ENCODE data around the gene GLIS1. TPM values are rescaled to one million over a fixed set of nuclear protein-coding genes. Genes with fewer than 3 reads are reported as not detected.

GLIS1 gene
- total and polyA plus RNA-seq, 9 donors: 0.04 to 0.42 (median 0.08) TPM; not detected in 3

DNA sequence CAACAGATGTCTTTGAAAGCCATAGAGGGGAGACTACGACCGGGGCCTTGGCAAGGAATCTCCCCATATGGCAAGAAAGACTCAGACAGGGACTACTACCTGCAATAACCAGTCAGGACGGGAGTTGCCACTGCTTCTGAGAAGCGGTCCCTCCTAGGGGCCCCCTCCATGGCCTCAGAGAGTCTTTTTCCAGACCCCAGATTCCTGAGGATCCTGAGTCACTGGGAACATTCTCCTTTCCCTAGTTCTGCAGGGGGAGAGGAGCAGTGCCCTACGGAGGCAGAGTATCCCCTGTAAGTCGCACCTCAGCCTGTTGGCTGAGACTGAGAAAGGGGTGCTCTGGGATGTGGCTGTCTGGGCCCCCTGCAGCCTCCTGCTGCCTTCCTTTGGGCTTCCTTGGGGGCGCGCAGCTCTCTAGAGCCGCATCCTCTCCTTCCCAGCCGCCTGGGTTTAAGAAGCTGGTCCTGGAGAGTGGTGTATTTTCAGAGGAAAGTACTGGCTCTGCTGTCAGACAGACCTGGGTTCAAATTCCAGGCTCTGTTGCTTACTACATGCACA is 7.8 kb downstream of the GLIS1 start:
- H3K27me3 ChIP-seq (ENCODE audit: control insufficient read depth, insufficient read depth, low read length): peaks cover 58% of the 10 kb centered on the region
- no peaks in the 10 kb centered on the region for H3K9me3 ChIP-seq (replicated peaks; ENCODE audit: control insufficient read depth, low read depth, low read length)
- H3K27ac ChIP-seq (ENCODE audit: low read length): no peak overlapping the region
- H3K4me3 ChIP-seq (ENCODE audit: low read length): no peak overlapping the region
- 90% methylated on average over 1 of the region's 10 CpGs for WGBS (ENCODE audit: insufficient coverage)
- no peaks in the 10 kb centered on the region for H3K4me1 ChIP-seq (ENCODE audit: control insufficient read depth, insufficient read depth, low read length)
- H3K36me3 ChIP-seq (ENCODE audit: control insufficient read depth, insufficient read depth, low read length): no peaks in the 10 kb centered on the region
- no peak for DNase-seq

GRCh38 chr1:53730224-53730865 is 8.6 kb downstream of the GLIS1 start:
- Histone ChIP-seq H3K9me3 (replicated peaks; ENCODE audit: control insufficient read depth, low read depth, low read length) (no peaks in the 10 kb centered on the region), H3K27me3 (ENCODE audit: control insufficient read depth, insufficient read depth, low read length) (peaks cover 53% of the 10 kb centered on the region), H3K4me1 (ENCODE audit: control insufficient read depth, insufficient read depth, low read length) (no peaks in the 10 kb centered on the region), H3K36me3 (ENCODE audit: control insufficient read depth, insufficient read depth, low read length) (no peaks in the 10 kb centered on the region), H3K4me3 (ENCODE audit: low read length) (no peak overlapping the region), H3K27ac (ENCODE audit: low read length) (no peak overlapping the region)
- 58% methylated on average over 4 of the region's 12 CpGs for WGBS (ENCODE audit: insufficient coverage)
- no peak for DNase-seq

DNA sequence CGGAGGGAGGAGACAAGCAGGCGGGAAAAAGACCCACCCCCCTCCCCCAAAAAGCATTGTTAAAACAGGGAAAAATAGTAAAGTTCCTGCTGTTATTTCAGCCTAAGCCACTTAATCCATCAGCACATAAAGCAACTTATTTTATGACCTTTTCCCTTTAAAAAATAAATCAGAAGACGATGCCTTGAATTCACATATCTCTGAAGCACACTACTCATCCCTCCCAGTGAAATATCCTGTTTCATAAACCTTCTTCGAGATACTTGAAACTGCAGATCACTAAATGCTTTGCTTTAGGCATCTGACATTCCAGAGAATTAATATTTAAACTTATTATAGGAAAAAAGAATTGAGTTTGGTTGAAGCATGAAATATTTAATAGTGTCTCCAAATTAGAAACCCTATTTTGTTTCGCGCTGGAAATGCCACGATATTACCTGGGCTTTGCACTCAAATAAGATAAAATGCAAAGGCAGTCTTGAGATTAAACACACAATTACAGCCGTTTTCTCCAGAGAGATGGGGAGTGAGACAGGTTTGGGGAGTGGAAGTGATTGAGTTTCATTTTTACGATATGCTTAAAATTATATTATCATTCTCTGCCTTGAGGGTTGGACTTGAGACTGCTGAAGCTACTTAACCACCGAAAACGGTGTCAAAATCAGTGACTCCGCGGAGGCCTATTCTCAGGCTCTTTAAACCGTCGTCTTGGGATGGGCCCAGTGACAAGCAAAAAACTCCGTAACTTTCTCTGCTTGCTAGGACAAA is 9.3 kb downstream of the GLIS1 start:
- DNase-seq: no peak
- no peaks in the 10 kb centered on the region for H3K36me3 ChIP-seq (ENCODE audit: control insufficient read depth, insufficient read depth, low read length)
- 66% methylated on average over 7 of the region's 16 CpGs for WGBS (ENCODE audit: insufficient coverage)

DNA sequence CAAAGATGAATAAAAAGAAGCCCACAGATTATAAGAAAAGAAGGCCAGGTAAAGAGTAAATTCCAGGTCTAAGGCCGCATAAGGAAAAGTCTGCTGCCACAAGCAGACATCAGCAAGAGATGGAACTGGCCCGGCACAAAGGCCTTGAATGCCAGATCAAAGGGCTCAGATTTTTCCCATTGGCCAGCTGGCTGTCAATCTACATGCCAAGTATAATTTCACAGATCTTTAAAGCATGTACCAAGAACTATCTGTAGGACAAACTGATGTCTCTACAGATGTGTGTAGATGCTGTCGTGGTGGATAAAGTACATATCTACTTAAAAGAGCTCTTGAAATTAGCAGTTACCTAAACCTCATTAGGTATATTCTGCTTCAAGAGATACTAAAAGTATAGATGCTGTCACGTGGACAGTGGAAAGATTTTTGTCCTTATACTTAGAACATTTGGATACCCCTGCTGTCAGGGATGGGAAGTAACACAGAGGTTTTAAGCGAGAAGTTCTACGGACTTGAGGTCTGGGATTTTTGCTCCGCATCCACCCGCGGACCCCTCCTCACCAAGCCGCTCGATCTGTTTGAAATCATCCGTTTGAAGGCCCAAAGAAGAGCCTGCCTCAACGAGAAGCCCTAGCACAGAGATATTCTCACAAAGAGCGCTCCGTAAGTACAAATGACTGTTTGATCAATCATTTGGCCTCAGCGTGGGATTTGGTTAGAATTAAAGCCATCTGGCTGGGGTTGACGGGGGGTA is 10.1 kb downstream of the GLIS1 start:
- Histone ChIP-seq H3K36me3 (ENCODE audit: control insufficient read depth, insufficient read depth, low read length) (no peaks in the 10 kb centered on the region), H3K4me1 (ENCODE audit: control insufficient read depth, insufficient read depth, low read length) (no peaks in the 10 kb centered on the region), H3K4me3 (ENCODE audit: low read length) (no peak overlapping the region), H3K9me3 (replicated peaks; ENCODE audit: control insufficient read depth, low read depth, low read length) (no peaks in the 10 kb centered on the region), H3K27me3 (ENCODE audit: control insufficient read depth, insufficient read depth, low read length) (peaks cover 48% of the 10 kb centered on the region), H3K27ac (ENCODE audit: low read length) (no peak overlapping the region)
- no peak for DNase-seq
- WGBS (ENCODE audit: insufficient coverage): 32% methylated on average over 13 of the region's 17 CpGs

More for the DNA sequence above, 9.3 kb downstream of the GLIS1 start:
- H3K27me3 ChIP-seq (ENCODE audit: control insufficient read depth, insufficient read depth, low read length): peaks cover 54% of the 10 kb centered on the region
- H3K27ac ChIP-seq (ENCODE audit: low read length): no peak overlapping the region
- H3K4me3 ChIP-seq (ENCODE audit: low read length): no peak overlapping the region
- no peaks in the 10 kb centered on the region for H3K4me1 ChIP-seq (ENCODE audit: control insufficient read depth, insufficient read depth, low read length)
- H3K9me3 ChIP-seq (replicated peaks; ENCODE audit: control insufficient read depth, low read depth, low read length): no peaks in the 10 kb centered on the region

GRCh38 chr1:53728196-53728595 is 10.8 kb downstream of the GLIS1 start:
- Histone ChIP-seq H3K27ac (ENCODE audit: low read length) (no peak overlapping the region), H3K4me3 (ENCODE audit: low read length) (no peak overlapping the region), H3K4me1 (ENCODE audit: control insufficient read depth, insufficient read depth, low read length) (no peaks in the 10 kb centered on the region), H3K27me3 (ENCODE audit: control insufficient read depth, insufficient read depth, low read length) (peaks cover 45% of the 10 kb centered on the region), H3K36me3 (ENCODE audit: control insufficient read depth, insufficient read depth, low read length) (no peaks in the 10 kb centered on the region), H3K9me3 (replicated peaks; ENCODE audit: control insufficient read depth, low read depth, low read length) (no peaks in the 10 kb centered on the region)
- no peak for DNase-seq
- no CpG with 5 or more reads among the region's 1 CpG for WGBS (ENCODE audit: insufficient coverage)

GRCh38 chr1:53727461-53728092 is 11.4 kb downstream of the GLIS1 start:
- DNase-seq: no peak
- Histone ChIP-seq H3K27me3 (ENCODE audit: control insufficient read depth, insufficient read depth, low read length) (peaks cover 44% of the 10 kb centered on the region), H3K4me1 (ENCODE audit: control insufficient read depth, insufficient read depth, low read length) (no peaks in the 10 kb centered on the region), H3K27ac (ENCODE audit: low read length) (no peak overlapping the region), H3K4me3 (ENCODE audit: low read length) (no peak overlapping the region), H3K36me3 (ENCODE audit: control insufficient read depth, insufficient read depth, low read length) (no peaks in the 10 kb centered on the region), H3K9me3 (replicated peaks; ENCODE audit: control insufficient read depth, low read depth, low read length) (no peaks in the 10 kb centered on the region)
- WGBS (ENCODE audit: insufficient coverage): 75% methylated on average over 6 of the region's 7 CpGs

DNA sequence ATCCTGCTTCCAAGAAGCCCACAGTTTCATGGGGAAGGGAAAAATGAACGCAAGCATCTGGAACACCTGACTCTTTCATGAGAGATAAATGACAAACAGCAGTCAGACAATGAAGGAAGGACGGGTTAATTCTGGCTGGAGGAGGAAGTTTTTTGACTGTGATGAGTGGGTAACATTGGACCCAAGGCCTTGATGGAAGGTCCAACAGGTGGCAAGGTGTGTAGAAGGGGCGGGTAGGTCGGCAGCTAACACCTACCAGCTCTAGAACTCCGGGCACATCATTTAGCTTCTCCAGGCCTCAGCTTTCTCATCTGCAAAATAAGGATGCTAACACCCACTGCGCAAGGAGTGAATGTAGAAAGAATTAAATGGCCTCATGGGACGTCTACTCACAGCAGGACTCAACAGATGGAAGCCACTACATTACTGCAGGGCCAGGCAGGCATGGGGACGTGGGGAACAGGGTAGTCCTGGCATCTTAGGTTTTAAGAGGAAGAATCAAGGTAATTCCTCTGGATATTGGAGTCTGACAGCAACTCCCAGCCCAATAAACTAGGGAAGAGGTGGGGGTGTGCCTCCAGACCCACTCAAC is 12.9 kb downstream of the GLIS1 start:
- no peak for DNase-seq
- Histone ChIP-seq H3K9me3 (replicated peaks; ENCODE audit: control insufficient read depth, low read depth, low read length) (no peaks in the 10 kb centered on the region), H3K27ac (ENCODE audit: low read length) (no peak overlapping the region), H3K27me3 (ENCODE audit: control insufficient read depth, insufficient read depth, low read length) (peaks cover 32% of the 10 kb centered on the region), H3K36me3 (ENCODE audit: control insufficient read depth, insufficient read depth, low read length) (no peaks in the 10 kb centered on the region), H3K4me1 (ENCODE audit: control insufficient read depth, insufficient read depth, low read length) (no peaks in the 10 kb centered on the region), H3K4me3 (ENCODE audit: low read length) (no peak overlapping the region)
- 69% methylated on average over 4 of the region's 8 CpGs for whole genome bisulfite sequencing (ENCODE audit: insufficient coverage)

DNA sequence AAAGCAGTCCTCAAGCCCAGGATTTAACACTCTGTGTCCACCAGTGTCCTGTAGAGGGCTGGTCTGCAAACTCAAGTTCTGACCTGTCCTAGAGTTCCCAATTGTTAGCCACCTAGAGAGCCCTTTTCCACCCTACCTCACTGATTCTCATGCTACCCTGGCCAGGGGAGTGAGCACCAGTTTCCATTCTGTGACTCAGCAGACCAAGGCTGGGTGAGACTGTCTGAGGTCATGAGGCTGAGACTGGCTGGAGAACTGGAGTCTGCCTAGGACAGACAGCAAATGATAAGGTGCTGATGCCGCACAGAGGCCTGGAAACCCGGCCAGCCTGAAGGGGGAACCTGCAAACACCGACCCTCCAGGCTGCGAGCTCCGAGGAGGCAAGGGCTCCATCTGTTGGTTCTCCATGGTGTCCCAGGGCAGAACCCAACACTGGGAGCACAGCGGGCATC is 13.7 kb downstream of the GLIS1 start:
- 37% methylated on average over 6 of the region's 6 CpGs for WGBS (ENCODE audit: insufficient coverage)
- no peak overlapping the region for H3K4me3 ChIP-seq (ENCODE audit: low read length)
- no peaks in the 10 kb centered on the region for H3K36me3 ChIP-seq (ENCODE audit: control insufficient read depth, insufficient read depth, low read length)
- H3K27ac ChIP-seq (ENCODE audit: low read length): no peak overlapping the region
- H3K4me1 ChIP-seq (ENCODE audit: control insufficient read depth, insufficient read depth, low read length): no peaks in the 10 kb centered on the region
- DNase-seq: no peak
- no peaks in the 10 kb centered on the region for H3K9me3 ChIP-seq (replicated peaks; ENCODE audit: control insufficient read depth, low read depth, low read length)
- peaks cover 25% of the 10 kb centered on the region for H3K27me3 ChIP-seq (ENCODE audit: control insufficient read depth, insufficient read depth, low read length)

- WGBS (ENCODE audit: insufficient coverage): no CpG with 5 or more reads among the region's 1 CpG
These were observed 16.9 kb downstream of the GLIS1 start for GRCh38 chr1:53722025-53722424.

More at GRCh38 chr1:53722025-53722424, 16.9 kb downstream of the GLIS1 start:
- no peak overlapping the region for H3K27ac ChIP-seq (ENCODE audit: low read length)
- H3K4me3 ChIP-seq (ENCODE audit: low read length): no peak overlapping the region
- H3K4me1 ChIP-seq (ENCODE audit: control insufficient read depth, insufficient read depth, low read length): no peaks in the 10 kb centered on the region
- no peaks in the 10 kb centered on the region for H3K9me3 ChIP-seq (replicated peaks; ENCODE audit: control insufficient read depth, low read depth, low read length)
- no peaks in the 10 kb centered on the region for H3K36me3 ChIP-seq (ENCODE audit: control insufficient read depth, insufficient read depth, low read length)
- DNase-seq: no peak
- H3K27me3 ChIP-seq (ENCODE audit: control insufficient read depth, insufficient read depth, low read length): peaks cover 11% of the 10 kb centered on the region
